Colon (tissue), 2 donors: ENCODE data around the gene NF2.

Source experiments
- FAIRE-seq: peaks from 2 replicates; lab custom pipeline; 2012; peaks lifted over from hg19 to GRCh38; lab: Jason Lieb, UNC
- donor health status: control.
- donor health status: control.

NF2 gene

DNA sequence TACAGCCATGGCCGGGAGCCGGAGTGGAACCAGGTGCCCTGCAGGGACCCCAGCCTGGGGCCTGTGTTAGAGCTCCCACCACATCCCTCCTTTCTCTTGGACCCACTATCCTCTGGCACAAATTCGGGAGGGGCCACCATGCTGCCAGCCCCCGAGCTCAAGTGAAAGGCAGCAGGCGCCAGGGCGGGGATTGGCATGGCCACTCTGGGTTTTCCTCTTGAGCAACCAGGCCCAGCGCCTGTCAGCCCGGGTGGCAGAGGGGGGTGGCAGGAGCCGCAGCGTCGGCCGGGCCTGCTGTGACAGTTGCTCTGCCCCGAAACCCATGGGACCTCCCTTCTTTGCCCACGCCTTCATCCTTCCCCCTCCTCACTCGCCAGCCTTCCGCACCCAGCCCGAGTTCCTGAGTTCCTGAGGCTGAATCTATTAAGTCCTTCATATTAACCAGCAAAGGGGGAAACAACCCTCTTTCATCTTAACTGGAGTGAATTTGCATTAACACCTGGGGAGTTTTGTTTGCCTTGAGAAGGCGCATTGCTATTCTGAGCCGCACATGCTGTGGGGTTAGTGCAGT lies 99.6 kb downstream of the NF2 start:
- no peak for FAIRE-seq

GRCh38 chr22:29703569-29704195 lies 100.2 kb downstream of the NF2 start:
- FAIRE-seq, result no peak

DNA sequence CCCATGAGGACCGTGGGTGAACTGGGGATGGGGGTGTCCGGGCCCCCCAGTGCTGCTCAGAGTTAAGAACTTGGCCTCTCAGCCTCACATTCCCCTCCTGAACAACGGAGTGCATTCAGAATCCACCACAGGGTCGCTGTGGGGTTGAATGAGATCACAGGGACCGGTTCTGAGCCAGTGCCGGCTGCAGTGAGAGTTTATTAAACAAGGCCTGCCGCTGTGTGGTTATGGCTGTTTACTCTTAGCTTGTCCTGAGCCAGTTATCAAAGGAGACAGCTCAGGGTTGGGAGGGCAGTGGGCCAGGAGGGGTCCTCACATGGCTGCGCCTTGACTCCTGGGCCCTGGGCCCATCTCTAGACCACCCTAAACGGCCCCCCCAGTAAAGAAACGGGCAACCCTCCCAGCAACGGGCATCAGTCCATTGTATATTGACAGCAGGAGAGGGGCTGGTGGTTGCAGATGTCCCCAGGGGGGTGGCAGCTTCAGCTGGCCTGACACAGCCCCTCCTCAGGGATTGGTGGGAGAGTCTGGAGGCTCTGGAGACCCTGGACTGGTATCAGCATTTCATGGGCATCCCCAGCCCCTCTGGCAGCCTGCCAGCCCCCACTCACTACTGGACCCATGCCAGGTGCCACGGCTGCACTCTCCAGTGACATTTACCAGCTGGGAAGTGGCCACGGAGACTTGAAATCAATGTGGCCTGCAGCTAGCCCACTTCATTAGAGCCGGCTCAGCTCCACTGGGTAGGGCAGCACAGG lies 101.3 kb downstream of the NF2 start:
- FAIRE-seq, result no peak

GRCh38 chr22:29705651-29706050 lies 102.2 kb downstream of the NF2 start:
- FAIRE-seq, result no peak

DNA sequence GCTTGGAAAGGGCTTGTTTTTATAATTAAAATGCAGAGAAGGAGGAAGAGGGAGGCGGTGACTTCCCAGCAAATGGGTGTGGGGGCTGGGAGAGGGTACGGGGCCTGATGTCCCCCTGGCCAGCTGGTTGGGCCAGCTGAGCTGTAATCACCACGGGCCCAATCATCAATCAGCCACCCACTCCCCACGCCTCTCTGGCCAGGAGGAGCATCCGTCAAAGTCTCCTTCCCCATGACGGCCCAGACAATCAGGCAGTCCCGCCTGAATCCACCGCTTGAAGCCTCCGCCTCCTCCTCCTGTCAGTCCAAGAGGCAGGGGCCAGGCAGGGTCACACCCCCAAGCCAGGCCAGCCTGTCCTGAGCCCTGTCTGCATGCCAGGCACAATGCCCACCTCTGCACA lies 103.1 kb downstream of the NF2 start:
- FAIRE-seq, result no peak

- no peak for FAIRE-seq
These were observed 103.6 kb downstream of the NF2 start for GRCh38 chr22:29707010-29707409.

DNA sequence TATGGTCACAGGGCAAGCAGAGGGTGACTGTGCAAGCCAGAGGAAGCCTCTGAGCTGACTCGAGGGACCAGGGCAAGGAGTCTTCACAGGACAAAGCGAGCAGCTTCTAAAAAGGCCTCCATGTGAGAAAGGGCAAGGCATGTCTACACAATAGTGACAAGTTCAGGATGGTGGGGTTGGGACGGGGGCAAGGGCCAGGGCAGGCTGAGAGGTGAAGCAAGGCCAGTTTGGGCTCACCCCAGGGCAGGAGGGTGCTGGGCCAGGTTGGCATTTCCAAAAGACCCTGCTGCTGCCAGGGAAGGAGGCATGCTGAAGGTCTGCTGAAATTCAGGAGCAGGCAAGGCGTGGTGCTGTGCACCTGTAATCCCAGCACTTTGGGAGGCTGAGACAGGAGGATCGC lies 104.0 kb downstream of the NF2 start:
- no peak for FAIRE-seq

- no peak for FAIRE-seq
These were observed 106.8 kb downstream of the NF2 start for GRCh38 chr22:29710193-29710592.

DNA sequence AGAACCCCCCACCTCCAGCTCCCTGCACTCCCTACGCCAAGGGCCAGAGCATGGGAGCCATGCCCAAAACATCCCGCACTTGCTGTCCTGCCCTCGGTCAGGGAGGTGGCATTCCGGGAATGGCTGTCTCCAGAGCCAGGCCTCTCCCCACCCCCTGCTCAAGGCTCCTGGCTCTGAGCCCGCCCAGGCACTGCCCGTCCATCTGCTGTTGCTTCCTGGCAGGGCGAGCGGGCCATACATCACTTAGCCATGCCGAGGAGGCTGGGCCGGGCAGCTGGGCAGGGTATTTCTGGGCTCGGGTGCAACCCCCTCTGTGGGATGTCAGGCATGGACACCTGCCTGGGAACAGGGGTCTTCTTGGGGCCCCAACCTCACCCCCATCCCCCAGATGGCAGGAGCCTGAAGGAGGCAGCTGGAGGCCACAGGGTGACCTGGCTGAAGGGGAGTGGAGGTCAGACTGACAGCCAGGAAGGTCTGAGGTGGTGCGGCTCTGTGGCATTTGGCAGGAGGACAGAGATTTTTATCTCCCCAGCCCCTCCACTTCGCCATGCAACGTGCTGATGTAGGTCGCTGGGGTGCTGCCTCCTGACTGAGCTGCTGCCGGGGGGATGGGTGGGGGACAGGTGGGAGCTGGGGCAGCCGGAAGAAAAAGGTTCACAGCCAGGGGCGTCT lies 107.6 kb downstream of the NF2 start:
- no peak for FAIRE-seq

DNA sequence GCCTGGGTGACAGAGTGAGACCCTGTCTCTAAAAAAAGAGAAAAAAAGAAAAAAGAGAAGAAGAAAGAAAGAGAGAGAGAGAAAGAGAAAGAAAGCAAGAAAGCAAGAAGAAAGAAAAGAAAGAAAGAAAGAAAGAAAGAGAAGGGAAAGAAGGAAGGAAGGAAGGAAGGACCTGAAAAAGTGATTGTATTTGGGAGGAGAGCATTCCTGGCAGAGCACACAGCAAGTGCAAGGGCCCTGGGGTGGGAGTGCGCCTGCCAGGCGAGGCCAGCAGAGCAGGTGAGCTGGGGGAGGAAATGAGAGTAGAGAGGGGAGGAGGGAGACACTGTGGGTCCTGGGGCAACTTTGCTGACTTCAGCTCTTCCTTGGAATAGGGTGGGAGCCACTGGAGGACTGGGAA lies 108.7 kb downstream of the NF2 start:
- no peak for FAIRE-seq

- no peak for FAIRE-seq
These were observed 109.8 kb downstream of the NF2 start for GRCh38 chr22:29713156-29713727.

DNA sequence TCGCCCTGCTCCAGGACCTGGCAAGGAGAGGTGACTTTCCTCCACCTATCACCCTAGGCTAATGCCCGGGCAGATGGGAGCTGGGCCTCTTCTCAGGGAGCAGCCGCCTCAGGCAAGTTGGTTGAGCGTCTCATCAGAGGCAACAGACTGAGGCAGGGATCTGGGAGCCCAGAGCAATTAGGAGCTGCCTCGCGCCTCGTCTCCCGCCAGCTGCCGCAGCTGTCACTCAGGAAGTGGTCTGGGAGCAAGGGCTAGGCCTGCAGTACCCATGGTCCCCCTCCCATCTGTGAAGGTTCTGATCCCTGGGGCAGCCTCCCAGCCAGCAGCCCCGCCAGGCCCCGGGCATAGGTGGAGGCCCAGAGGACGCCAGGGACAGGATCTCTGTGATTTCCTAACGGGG lies 111.8 kb downstream of the NF2 start:
- no peak for FAIRE-seq

DNA sequence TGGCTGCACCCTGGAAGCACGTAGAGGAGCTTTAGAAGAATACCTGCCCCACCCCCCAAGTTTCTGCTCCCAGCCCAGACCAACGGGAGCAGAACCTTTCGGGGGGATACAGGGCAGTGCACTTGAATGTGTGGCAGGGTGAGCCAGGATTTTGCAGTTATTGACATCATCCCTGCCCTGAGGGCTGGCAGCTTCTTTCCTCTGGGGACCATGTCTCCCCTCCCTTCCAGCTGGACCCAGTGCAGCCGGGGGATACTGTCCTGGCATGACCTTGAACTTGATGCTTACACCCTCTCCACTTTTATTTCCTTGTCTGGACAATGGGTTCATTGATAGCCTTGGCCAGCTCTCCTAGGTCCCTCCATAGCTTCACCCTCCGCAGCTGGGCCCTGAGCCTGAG lies 112.3 kb downstream of the NF2 start:
- no peak for FAIRE-seq

- no peak for FAIRE-seq
These were observed 113.5 kb downstream of the NF2 start for GRCh38 chr22:29716814-29717545.

- no peak for FAIRE-seq
These were observed 114.4 kb downstream of the NF2 start for GRCh38 chr22:29717789-29718188.

- FAIRE-seq, result no peak
These were observed 115.8 kb downstream of the NF2 start for GRCh38 chr22:29718949-29719898.

DNA sequence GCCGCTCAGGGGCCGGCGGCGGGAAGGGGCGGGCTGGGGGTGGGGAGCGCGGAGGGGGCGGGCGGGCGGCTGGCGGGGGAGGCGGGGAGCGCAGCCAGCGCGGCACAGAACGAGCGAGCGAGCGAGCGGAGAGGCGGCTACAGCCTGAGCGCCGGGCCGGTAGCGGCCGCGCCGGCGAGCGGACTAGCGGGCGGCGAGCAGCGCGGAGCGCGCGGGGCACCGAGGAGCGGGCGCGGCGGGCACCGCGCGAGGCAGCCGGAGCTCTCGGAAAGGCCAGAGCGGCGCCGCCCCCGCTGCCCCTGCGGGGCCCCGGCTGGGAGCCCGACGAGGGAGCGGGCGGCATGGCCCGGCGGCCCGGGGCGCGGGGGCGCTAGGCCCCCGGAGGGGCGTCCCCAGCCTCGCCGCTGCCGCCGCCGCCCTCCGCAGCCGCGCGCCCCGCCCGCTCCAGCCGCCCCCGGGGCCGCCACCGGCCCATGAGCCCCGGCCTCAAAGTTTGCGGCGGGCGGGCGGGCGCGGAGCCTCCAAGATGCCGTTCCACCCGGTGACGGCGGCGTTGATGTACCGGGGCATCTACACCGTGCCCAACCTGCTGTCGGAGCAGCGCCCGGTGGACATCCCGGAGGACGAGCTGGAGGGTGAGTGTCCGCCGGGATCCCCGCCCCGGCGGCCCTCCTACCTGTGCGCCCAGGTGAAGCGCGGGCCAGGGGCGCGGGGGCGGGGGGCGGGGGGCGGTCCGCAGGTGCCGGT lies 116.6 kb downstream of the NF2 start, which contains the start of gene CABP7:
TSS of gene CABP7 (plus strand) at position 105 of the 747 bp plus-strand sequence. CDS start at position 527, 422 bp downstream.
- FAIRE-seq, result no peak

DNA sequence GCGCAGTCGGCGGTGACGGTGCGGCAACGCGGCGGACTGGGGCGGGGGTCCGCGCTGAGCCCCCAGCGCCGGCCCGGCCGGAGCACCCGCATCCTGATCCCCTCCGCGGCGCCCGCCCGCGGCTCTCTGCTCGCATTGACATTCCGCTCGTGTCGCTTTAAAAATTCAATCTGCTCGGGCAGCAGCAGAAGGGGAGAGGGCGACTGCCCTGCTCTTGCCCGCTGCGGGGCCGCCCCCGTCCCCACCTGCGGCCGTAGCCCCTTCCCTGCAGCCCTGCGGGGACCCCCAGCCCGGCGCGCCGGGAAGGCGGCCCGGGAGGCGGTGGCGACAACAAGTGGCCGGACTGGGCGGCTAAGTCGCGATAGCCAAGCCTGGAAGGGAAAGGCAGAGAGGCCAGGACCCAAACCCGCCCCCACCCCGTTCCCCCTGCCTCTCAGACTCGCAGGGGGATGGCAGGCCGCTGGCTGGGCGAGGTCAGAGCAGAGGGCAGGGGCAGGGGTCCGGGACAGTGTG lies 117.4 kb downstream of the NF2 start:
- FAIRE-seq, result no peak

- FAIRE-seq, result no peak
These were observed 118.7 kb downstream of the NF2 start for GRCh38 chr22:29722151-29722550.

GRCh38 chr22:29722587-29722986 lies 119.2 kb downstream of the NF2 start:
- no peak for FAIRE-seq
